ENCODE data around the gene CYP26B1.

- TF ChIP-seq, protein P1, sequence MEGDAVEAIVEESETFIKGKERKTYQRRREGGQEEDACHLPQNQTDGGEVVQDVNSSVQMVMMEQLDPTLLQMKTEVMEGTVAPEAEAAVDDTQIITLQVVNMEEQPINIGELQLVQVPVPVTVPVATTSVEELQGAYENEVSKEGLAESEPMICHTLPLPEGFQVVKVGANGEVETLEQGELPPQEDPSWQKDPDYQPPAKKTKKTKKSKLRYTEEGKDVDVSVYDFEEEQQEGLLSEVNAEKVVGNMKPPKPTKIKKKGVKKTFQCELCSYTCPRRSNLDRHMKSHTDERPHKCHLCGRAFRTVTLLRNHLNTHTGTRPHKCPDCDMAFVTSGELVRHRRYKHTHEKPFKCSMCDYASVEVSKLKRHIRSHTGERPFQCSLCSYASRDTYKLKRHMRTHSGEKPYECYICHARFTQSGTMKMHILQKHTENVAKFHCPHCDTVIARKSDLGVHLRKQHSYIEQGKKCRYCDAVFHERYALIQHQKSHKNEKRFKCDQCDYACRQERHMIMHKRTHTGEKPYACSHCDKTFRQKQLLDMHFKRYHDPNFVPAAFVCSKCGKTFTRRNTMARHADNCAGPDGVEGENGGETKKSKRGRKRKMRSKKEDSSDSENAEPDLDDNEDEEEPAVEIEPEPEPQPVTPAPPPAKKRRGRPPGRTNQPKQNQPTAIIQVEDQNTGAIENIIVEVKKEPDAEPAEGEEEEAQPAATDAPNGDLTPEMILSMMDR (IDR thresholded peaks at IDR 0.05; ENCODE audit: low read length): no peak
- no peak for TF ChIP-seq EZH2 (IDR thresholded peaks at IDR 0.05; ENCODE audit: borderline replicate concordance, low read length)
Measured at GRCh38 chr2:72097276-72097675, 50.4 kb downstream of the CYP26B1 start.

All from OCI-LY1 (cell line).